ENCODE data around the gene NDP. TPM values are rescaled to one million over a fixed set of nuclear protein-coding genes. Genes with fewer than 3 reads are reported as not detected.
A peak's percentile ranks its signal among the peaks of the same experiment; 100 is the strongest.

The NDP gene
- total RNA-seq, 8 experiments from 2014 or later: 1.4 to 18.6 (median 2.5) TPM

- ATAC-seq (replicated peaks in 6 of 8): no peak
- WGBS, 10 experiments: 46 to 100% (median 92%) methylated on average over 1 to 2 of the region's 2 CpGs; no CpG with 5 or more reads in 6 of the 10 experiments
- in situ Hi-C loops (cut with MboI; ENCODE audit: low pct_unique_long_range_greater_than_20kb in 2 of 9, low sequenced_read_pairs in 9 of 9, unreplicated experiment in 9 of 9): loop anchor here in 1 of 9 experiments (25.0 kb wide), 1 partner anchor 91 kb away; no protein-coding TSS in a partner anchor
Observed at GRCh38 chrX:43996491-43996890, 23.3 kb upstream of the NDP start.

GRCh38 chrX:43986083-43986482 lies 12.9 kb upstream of the NDP start:
- Histone ChIP-seq H3K27ac (no peak overlapping the region), H3K4me1 (replicated peaks in 1 of 2) (peaks cover 0 to 8% of the 10 kb centered on the region in 2 donors), H3K4me3 (no peak overlapping the region)
- ATAC-seq (replicated peaks in 6 of 8): peak in 4 of 8 experiments; percentile 24 to 66 (median 51)
- 33 to 100% (median 49%) methylated on average over 1 to 4 of the region's 5 CpGs; no CpG with 5 or more reads in 7 of the 10 experiments for WGBS, 10 experiments
- in situ Hi-C loops (cut with MboI; ENCODE audit: low pct_unique_long_range_greater_than_20kb in 2 of 9, low sequenced_read_pairs in 9 of 9, unreplicated experiment in 9 of 9): loop anchor here in 1 of 9 experiments (25.0 kb wide), 1 partner anchor 101 kb away; no protein-coding TSS in a partner anchor

More at GRCh38 chrX:43996491-43996890, 23.3 kb upstream of the NDP start:
- H3K27ac ChIP-seq: no peak overlapping the region
- no peak overlapping the region for H3K4me3 ChIP-seq
- no peaks in the 10 kb centered on the region for H3K4me1 ChIP-seq (replicated peaks in 1 of 2)

- peaks cover 0 to 8% of the 10 kb centered on the region in 2 donors for H3K4me1 ChIP-seq (replicated peaks in 1 of 2)
- no peak overlapping the region for H3K4me3 ChIP-seq
- ATAC-seq (replicated peaks in 6 of 8): no peak
- in situ Hi-C loops (cut with MboI; ENCODE audit: low pct_unique_long_range_greater_than_20kb in 2 of 9, low sequenced_read_pairs in 9 of 9, unreplicated experiment in 9 of 9): loop anchor here in 1 of 9 experiments (25.0 kb wide), 1 partner anchor 102 kb away; no protein-coding TSS in a partner anchor
- WGBS, 10 experiments: 0 to 80% methylated on average over 1 of the region's 2 CpGs; no CpG with 5 or more reads in 8 of the 10 experiments
- H3K27ac ChIP-seq: no peak overlapping the region
Observed at GRCh38 chrX:43985511-43985910, 12.3 kb upstream of the NDP start.

- H3K4me3 ChIP-seq: no peak overlapping the region
- in situ Hi-C loops (cut with MboI; ENCODE audit: low pct_unique_long_range_greater_than_20kb in 2 of 9, low sequenced_read_pairs in 9 of 9, unreplicated experiment in 9 of 9): loop anchor here in 1 of 9 experiments (25.0 kb wide), 1 partner anchor 109 kb away; no protein-coding TSS in a partner anchor
- no peak overlapping the region for H3K27ac ChIP-seq
- no peak for ATAC-seq (replicated peaks in 6 of 8)
- no peaks in the 10 kb centered on the region for H3K4me1 ChIP-seq (replicated peaks in 1 of 2)
- WGBS, 10 experiments: 13 to 100% (median 60%) methylated on average over 1 to 3 of the region's 3 CpGs; no CpG with 5 or more reads in 3 of the 10 experiments
Observed at GRCh38 chrX:43978226-43978625, 5.0 kb upstream of the NDP start.

GRCh38 chrX:43976205-43976604 lies 3.0 kb upstream of the NDP start:
- Histone ChIP-seq H3K4me3 (no peak overlapping the region), H3K27ac (no peak overlapping the region), H3K4me1 (replicated peaks in 1 of 2) (peaks cover 0 to 5% of the 10 kb centered on the region in 2 donors)
- ATAC-seq (replicated peaks in 6 of 8): peak in 3 of 8 experiments; percentile 66 to 84 (median 76)
- in situ Hi-C loops (cut with MboI; ENCODE audit: low pct_unique_long_range_greater_than_20kb in 2 of 9, low sequenced_read_pairs in 9 of 9, unreplicated experiment in 9 of 9): loop anchor here in 1 of 9 experiments (25.0 kb wide), 1 partner anchor 111 kb away; no protein-coding TSS in a partner anchor

- Histone ChIP-seq H3K4me1 (replicated peaks in 1 of 2) (peaks cover under 1 to 9% of the 10 kb centered on the region in 2 donors), H3K27ac (no peak overlapping the region), H3K4me3 (no peak overlapping the region)
- in situ Hi-C loops (cut with MboI; ENCODE audit: low pct_unique_long_range_greater_than_20kb in 2 of 9, low sequenced_read_pairs in 9 of 9, unreplicated experiment in 9 of 9): loop anchor here in 1 of 9 experiments (25.0 kb wide), 1 partner anchor 112 kb away; no protein-coding TSS in a partner anchor
- 50 to 80% methylated on average over 1 to 2 of the region's 5 CpGs; no CpG with 5 or more reads in 8 of the 10 experiments for WGBS, 10 experiments
- ATAC-seq (replicated peaks in 6 of 8): no peak
Observed at GRCh38 chrX:43975796-43976195, 2.6 kb upstream of the NDP start.

- no peak for ATAC-seq (replicated peaks in 6 of 8)
- in situ Hi-C loops (cut with MboI; ENCODE audit: low pct_unique_long_range_greater_than_20kb in 2 of 9, low sequenced_read_pairs in 9 of 9, unreplicated experiment in 9 of 9): loop anchor here in 1 of 9 experiments (25.0 kb wide), 1 partner anchor 112 kb away; no protein-coding TSS in a partner anchor
- Histone ChIP-seq H3K27ac (no peak overlapping the region), H3K4me1 (replicated peaks in 1 of 2) (peaks cover 9 to 18% of the 10 kb centered on the region in 2 donors), H3K4me3 (no peak overlapping the region)
- WGBS, 10 experiments: 0 to 100% (median 50%) methylated on average over 1 to 5 of the region's 6 CpGs; no CpG with 5 or more reads in 5 of the 10 experiments
Observed at GRCh38 chrX:43974741-43975465, 1.7 kb upstream of the NDP start.

GRCh38 chrX:43974100-43974475 lies 898 bp upstream of the NDP start:
- ATAC-seq (replicated peaks in 6 of 8): no peak
- Histone ChIP-seq H3K4me3 (no peak overlapping the region), H3K4me1 (replicated peaks in 1 of 2) (peaks cover 17 to 26% of the 10 kb centered on the region in 2 donors), H3K27ac (no peak overlapping the region)
- 24 to 100% (median 48%) methylated on average over 1 to 2 of the region's 2 CpGs; no CpG with 5 or more reads in 6 of the 10 experiments for whole genome bisulfite sequencing, 10 experiments
- in situ Hi-C loops (cut with MboI; ENCODE audit: low pct_unique_long_range_greater_than_20kb in 2 of 9, low sequenced_read_pairs in 9 of 9, unreplicated experiment in 9 of 9): no loop called here

GRCh38 chrX:43971966-43972961 lies 926 bp downstream of the NDP start:
- Histone ChIP-seq H3K4me1 (replicated peaks in 1 of 2) (peaks cover 18 to 32% of the 10 kb centered on the region in 2 donors), H3K27ac (no peak overlapping the region), H3K4me3 (peak overlapping the region; percentile 25 to 34 (median 27))
- ATAC-seq (replicated peaks in 6 of 8): peak in 6 of 8 experiments; percentile 8 to 56 (median 38)
- in situ Hi-C loops (cut with MboI; ENCODE audit: low pct_unique_long_range_greater_than_20kb in 2 of 9, low sequenced_read_pairs in 9 of 9, unreplicated experiment in 9 of 9): no loop called here
- 0 to 100% (median 11%) methylated on average over 2 to 13 of the region's 19 CpGs; no CpG with 5 or more reads in 5 of the 10 experiments for WGBS, 10 experiments

GRCh38 chrX:43970528-43970927 lies 2.7 kb downstream of the NDP start:
- WGBS, 10 experiments: 3 to 52% (median 24%) methylated on average over 1 to 4 of the region's 5 CpGs; no CpG with 5 or more reads in 5 of the 10 experiments
- Histone ChIP-seq H3K4me3 (no peak overlapping the region), H3K4me1 (replicated peaks in 1 of 2) (peaks cover 18 to 32% of the 10 kb centered on the region in 2 donors), H3K27ac (no peak overlapping the region)
- peak; percentile 55 to 93 (median 61) for ATAC-seq (replicated peaks in 6 of 8)
- in situ Hi-C loops (cut with MboI; ENCODE audit: low pct_unique_long_range_greater_than_20kb in 2 of 9, low sequenced_read_pairs in 9 of 9, unreplicated experiment in 9 of 9): no loop called here

GRCh38 chrX:43969504-43970501 lies 3.4 kb downstream of the NDP start:
- in situ Hi-C loops (cut with MboI; ENCODE audit: low pct_unique_long_range_greater_than_20kb in 2 of 9, low sequenced_read_pairs in 9 of 9, unreplicated experiment in 9 of 9): no loop called here
- Histone ChIP-seq H3K27ac (no peak overlapping the region), H3K4me3 (peak overlapping the region in 1 of 5 donors; percentile 6), H3K4me1 (replicated peaks in 1 of 2) (peaks cover 18 to 32% of the 10 kb centered on the region in 2 donors)
- 13 to 71% (median 38%) methylated on average over 2 to 15 of the region's 19 CpGs; no CpG with 5 or more reads in 7 of the 10 experiments for WGBS, 10 experiments
- ATAC-seq (replicated peaks in 6 of 8): peak; percentile 20 to 74 (median 49)

All from motor neuron (in vitro differentiated cells).